ENCODE measurements around the gene ABCA1. TPM values are rescaled to one million over a fixed set of nuclear protein-coding genes. Genes with fewer than 3 reads are reported as not detected.

Gene ABCA1
- total and polyA plus RNA-seq, 2 of the 13 experiments (the other 11 are each of a cell fraction or from before 2014, with no cell fraction given), result 26.8 to 63.8 TPM

DNA sequence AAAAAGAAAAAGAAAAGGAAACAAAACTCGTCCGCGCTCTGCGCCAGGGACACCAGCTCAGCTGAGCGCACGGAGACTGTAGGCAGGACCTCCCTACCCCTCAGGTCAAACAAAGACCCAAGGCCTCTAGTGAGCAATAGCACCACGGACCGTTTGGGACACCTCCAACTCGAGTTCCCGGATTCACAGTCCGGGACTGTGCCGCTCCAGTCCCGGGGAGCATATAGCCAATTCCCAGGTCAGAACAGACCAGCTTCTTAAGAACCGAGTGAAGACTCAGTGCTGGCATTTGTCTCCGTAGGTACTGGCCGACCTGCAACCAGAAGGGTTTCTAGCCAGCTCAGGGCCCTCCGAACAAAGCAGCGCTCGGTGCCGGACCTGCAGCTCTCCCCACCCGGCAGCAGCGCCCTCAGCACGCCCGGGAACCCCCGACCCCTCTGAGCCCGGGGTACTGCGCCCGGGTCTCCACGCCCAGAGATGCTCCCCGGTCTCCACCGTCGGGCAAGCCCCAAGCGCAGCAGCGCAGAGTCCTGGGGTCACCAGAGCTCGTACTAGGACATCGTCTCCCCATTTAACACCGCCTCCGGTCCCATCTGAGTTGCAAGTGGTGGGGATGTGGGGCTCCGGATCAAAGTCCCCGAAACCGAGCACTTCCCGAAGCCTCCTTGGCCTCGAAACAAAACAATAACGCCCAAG is 591 bp downstream of the ABCA1 start (continued):
- TF ChIP-seq, protein P1, sequence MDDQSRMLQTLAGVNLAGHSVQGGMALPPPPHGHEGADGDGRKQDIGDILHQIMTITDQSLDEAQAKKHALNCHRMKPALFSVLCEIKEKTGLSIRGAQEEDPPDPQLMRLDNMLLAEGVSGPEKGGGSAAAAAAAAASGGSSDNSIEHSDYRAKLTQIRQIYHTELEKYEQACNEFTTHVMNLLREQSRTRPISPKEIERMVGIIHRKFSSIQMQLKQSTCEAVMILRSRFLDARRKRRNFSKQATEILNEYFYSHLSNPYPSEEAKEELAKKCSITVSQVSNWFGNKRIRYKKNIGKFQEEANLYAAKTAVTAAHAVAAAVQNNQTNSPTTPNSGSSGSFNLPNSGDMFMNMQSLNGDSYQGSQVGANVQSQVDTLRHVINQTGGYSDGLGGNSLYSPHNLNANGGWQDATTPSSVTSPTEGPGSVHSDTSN (CRISPR knock-in tag; IDR thresholded peaks at IDR 0.05; ENCODE audit: borderline replicate concordance), result no peak
- TF ChIP-seq ZBTB21 (CRISPR knock-in tag; IDR thresholded peaks at IDR 0.05) (no peak), IKZF4 (CRISPR knock-in tag; IDR thresholded peaks at IDR 0.05; ENCODE audit: borderline replicate concordance, low read depth, not compliant biosample characterization) (no peak), ZNF230 (CRISPR knock-in tag; IDR thresholded peaks at IDR 0.05) (no peak), ZNF850 (CRISPR knock-in tag; conservative IDR thresholded peaks at IDR 0.05) (no peak), ZNF256 (CRISPR knock-in tag; conservative IDR thresholded peaks at IDR 0.05) (no peak), ZSCAN25 (CRISPR knock-in tag; IDR thresholded peaks at IDR 0.05) (no peak)
- TF ChIP-seq, protein P2, sequence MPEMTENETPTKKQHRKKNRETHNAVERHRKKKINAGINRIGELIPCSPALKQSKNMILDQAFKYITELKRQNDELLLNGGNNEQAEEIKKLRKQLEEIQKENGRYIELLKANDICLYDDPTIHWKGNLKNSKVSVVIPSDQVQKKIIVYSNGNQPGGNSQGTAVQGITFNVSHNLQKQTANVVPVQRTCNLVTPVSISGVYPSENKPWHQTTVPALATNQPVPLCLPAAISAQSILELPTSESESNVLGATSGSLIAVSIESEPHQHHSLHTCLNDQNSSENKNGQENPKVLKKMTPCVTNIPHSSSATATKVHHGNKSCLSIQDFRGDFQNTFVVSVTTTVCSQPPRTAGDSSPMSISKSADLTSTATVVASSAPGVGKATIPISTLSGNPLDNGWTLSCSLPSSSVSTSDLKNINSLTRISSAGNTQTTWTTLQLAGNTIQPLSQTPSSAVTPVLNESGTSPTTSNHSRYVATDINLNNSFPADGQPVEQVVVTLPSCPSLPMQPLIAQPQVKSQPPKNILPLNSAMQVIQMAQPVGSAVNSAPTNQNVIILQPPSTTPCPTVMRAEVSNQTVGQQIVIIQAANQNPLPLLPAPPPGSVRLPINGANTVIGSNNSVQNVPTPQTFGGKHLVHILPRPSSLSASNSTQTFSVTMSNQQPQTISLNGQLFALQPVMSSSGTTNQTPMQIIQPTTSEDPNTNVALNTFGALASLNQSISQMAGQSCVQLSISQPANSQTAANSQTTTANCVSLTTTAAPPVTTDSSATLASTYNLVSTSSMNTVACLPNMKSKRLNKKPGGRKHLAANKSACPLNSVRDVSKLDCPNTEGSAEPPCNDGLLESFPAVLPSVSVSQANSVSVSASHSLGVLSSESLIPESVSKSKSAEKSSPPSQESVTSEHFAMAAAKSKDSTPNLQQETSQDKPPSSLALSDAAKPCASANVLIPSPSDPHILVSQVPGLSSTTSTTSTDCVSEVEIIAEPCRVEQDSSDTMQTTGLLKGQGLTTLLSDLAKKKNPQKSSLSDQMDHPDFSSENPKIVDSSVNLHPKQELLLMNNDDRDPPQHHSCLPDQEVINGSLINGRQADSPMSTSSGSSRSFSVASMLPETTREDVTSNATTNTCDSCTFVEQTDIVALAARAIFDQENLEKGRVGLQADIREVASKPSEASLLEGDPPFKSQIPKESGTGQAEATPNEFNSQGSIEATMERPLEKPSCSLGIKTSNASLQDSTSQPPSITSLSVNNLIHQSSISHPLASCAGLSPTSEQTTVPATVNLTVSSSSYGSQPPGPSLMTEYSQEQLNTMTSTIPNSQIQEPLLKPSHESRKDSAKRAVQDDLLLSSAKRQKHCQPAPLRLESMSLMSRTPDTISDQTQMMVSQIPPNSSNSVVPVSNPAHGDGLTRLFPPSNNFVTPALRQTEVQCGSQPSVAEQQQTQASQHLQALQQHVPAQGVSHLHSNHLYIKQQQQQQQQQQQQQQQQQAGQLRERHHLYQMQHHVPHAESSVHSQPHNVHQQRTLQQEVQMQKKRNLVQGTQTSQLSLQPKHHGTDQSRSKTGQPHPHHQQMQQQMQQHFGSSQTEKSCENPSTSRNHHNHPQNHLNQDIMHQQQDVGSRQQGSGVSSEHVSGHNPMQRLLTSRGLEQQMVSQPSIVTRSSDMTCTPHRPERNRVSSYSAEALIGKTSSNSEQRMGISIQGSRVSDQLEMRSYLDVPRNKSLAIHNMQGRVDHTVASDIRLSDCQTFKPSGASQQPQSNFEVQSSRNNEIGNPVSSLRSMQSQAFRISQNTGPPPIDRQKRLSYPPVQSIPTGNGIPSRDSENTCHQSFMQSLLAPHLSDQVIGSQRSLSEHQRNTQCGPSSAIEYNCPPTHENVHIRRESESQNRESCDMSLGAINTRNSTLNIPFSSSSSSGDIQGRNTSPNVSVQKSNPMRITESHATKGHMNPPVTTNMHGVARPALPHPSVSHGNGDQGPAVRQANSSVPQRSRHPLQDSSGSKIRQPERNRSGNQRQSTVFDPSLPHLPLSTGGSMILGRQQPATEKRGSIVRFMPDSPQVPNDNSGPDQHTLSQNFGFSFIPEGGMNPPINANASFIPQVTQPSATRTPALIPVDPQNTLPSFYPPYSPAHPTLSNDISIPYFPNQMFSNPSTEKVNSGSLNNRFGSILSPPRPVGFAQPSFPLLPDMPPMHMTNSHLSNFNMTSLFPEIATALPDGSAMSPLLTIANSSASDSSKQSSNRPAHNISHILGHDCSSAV (CRISPR knock-in tag; IDR thresholded peaks at IDR 0.05; ENCODE audit: borderline replicate concordance), result 0 out of 2 replicates have a peak, but pooled peaks have one; percentile 52
- TF ChIP-seq, protein P3, sequence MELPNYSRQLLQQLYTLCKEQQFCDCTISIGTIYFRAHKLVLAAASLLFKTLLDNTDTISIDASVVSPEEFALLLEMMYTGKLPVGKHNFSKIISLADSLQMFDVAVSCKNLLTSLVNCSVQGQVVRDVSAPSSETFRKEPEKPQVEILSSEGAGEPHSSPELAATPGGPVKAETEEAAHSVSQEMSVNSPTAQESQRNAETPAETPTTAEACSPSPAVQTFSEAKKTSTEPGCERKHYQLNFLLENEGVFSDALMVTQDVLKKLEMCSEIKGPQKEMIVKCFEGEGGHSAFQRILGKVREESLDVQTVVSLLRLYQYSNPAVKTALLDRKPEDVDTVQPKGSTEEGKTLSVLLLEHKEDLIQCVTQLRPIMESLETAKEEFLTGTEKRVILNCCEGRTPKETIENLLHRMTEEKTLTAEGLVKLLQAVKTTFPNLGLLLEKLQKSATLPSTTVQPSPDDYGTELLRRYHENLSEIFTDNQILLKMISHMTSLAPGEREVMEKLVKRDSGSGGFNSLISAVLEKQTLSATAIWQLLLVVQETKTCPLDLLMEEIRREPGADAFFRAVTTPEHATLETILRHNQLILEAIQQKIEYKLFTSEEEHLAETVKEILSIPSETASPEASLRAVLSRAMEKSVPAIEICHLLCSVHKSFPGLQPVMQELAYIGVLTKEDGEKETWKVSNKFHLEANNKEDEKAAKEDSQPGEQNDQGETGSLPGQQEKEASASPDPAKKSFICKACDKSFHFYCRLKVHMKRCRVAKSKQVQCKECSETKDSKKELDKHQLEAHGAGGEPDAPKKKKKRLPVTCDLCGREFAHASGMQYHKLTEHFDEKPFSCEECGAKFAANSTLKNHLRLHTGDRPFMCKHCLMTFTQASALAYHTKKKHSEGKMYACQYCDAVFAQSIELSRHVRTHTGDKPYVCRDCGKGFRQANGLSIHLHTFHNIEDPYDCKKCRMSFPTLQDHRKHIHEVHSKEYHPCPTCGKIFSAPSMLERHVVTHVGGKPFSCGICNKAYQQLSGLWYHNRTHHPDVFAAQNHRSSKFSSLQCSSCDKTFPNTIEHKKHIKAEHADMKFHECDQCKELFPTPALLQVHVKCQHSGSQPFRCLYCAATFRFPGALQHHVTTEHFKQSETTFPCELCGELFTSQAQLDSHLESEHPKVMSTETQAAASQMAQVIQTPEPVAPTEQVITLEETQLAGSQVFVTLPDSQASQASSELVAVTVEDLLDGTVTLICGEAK (IDR thresholded peaks at IDR 0.05), result no peak
- TF ChIP-seq, protein P3 (CRISPR knock-in tag; IDR thresholded peaks at IDR 0.05), result 0 out of 2 replicates have a peak, but pooled peaks have one; percentile 18
